Stimulated activated CD4-positive, alpha-beta T cell treated with anti-CD3 and anti-CD28 coated beads, Interleukin-1b, Interleukin-23, amount 100 ng/mL, for 1 hour (primary cell): ENCODE results near the gene ZNF777.

Experiments
- DNase-seq, 2 donors: peaks; one replicate each; pipeline ENCODE4 v3.0.0-alpha.2; 2020; ENCODE audit warnings: low read depth in 2 of 2

Gene ZNF777

DNA sequence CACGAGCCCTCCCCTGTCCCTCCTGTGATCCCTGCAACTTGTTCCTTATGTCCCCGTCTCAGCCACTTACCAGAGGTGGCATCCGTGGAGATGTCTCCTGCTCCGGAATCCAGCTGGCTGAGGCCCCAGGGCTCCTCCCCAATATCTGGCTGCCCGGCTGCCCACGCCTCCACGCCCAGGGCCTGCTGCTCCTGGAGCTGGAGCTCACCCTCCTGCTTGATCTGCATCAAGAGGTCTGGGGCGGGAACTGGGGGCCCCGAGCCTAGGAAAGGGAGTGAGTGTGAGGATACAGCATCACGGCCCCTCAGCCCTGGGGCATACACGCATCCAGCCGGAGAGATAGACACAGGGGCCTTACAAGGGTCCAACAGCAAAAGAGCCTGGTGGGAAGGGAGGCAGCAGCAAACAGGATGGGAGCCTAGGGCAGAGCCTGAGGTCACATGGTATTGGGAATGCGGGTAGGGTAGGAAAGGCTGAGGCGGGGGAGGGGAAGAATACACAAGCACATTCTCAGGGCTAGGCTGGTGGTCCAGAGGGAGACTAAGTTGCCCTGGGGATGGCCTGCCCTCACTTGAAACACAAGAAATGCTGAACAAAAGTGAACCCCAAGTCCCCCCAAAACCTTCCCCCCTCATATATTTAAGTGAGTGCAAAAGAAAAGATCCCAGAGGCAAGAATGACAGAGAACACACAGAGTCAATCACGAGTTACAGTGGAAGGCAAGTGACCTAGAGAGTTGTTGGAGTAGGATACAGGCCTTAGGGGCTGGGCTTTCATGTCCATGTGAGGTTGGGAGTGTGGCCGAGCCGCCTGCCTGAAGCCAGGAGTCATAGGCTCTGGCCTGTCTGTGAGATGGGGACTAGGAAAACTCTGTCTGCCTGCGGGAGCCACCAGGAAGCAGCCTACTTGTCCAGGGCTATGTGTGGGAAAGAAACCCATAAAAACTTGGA is 16.9 kb upstream of the ZNF777 start:
- DNase-seq, result no peak

DNA sequence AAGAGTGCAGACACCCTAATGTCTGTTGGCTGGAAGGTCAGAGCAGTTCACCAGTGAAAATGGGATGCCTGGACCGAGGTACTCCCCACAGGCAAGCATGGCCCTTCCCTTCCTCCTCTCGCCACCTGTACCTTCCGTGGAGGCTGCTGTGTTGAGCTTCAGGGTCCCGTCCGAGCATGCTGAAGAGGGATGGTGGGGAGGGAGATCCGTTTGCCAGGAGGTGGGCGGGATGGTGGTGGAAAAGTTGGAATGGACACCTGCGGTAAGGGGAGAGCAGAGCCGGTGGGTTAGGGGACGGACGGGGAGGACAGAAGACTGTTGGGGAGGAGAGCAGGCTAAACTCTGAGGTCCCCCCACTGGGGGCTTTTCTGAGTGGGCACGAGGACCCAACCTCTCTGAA is 15.9 kb upstream of the ZNF777 start:
- DNase-seq, result no peak

DNA sequence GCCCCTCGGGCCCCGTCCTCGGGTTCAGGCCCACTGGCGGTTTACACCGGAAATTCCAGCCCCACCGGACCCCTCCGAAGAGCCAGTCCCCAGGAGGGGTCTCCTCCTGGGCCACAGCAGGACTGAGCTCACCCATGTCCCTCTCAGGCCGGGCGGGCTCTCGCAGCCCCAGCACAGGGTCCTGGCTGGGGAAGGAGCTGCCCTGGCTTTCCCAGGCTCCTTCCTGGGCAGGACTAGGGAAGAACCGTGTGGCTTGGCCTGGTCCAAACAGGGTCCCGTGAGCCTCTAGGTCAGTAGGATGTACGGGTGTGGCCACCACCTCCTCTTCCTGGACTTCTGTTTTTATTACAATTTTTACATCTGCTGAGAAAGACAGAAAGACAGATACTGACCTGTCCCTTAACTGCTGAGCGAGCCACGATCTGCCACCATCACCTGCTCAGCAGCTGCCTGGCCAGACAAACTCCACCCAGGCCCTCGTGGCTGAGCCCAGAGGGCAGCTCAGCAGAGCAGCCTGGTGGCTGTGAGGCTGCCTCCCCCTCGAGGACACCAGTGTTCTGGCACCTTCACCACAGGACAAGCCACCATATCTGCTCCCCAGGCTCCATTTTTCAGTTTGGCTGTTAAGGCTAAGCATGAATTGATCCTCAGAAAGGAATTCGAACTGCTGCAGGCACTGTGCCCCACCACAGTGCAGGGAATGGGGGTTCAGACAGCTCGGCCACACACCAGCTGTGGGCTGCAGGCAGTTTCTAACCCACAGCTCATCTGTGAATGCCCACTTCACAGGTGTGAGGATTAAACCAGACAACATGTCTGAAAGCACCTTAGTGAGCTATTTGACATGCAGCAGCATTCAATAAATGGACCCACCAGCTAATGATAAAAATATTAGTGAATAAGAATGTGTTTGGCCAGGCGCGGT is 14.5 kb upstream of the ZNF777 start:
- no peak for DNase-seq

DNA sequence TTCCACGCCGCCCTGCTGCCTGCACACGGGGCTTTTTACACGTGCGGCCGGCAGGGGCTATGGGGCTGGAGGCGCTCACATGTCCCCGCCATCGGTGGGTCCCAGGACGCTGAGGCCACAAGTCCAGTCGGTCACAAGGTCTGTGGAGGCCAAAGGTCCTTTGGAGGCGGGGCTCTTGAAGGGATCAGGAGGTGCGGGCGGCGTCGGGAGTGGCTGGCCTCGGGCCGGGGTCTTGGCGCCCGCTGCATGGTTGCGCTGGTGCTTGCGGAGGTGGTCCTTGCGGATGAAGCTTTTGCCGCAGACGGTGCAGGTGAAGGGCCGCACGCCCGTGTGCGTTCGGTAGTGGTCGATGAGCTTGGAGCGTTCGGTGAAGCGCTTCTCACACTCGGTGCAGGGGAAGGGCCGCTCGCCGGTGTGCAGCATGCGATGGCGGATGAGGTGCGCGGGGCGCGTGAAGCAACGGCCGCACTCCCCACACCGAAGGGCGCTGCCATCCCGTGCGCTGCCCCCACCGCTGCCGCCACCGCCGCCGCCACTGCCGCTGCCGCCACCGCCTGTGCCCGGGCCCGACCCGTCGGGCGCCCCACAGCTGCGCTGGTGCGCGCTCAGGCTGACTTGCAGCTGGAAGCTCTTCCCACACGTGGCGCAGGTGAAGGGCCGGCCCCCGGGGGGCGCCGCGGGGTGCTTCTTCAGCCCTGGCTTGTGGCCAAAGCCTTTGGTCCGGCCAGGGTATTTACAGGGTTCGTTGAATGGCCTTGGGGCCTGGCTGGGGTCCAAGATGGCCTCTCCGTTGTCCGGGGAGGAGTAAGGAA is 13.7 kb upstream of the ZNF777 start:
- DNase-seq, result no peak

DNA sequence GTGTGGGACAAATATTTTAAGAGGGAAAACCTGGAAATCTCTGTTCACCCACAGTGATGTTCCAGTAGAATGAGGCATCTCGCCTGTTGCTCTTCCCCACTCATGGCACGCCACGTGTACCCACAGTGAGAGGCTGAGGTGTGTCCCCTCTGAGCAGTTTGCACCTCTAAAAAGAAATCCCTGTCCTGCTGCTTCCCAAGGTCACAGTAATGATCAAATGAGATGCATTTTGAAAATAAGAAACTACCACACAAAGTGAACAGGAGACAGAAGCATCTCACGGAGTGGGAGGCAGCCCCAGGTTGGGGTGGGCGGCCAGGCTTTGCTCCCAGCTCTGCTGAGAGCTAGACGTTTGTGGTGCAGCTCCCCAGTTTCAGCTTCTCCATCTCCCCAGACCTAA is 12.4 kb upstream of the ZNF777 start:
- DNase-seq, result no peak

GRCh38 chr7:149471289-149471953 is 10.6 kb upstream of the ZNF777 start:
- DNase-seq, result no peak

DNA sequence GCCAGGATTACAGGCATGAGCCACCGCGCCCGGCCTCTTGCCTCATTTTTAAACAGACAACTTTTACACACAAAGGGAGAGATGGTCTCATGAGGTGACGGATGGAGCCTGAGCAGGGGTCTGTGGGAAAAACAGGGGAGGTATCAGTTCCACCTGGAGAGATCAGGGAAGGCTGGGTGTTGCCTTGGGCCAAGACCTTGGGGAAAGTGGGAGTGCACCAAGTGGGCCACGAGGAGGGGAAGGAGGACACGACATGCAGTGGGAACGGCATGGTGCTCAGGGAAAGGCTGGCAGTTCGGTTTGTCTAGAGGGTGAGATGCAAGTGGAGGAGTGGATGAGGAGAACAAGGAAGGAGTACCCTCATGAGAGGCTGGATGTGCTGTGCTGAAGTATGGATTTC is 8.9 kb upstream of the ZNF777 start:
- no peak for DNase-seq

DNA sequence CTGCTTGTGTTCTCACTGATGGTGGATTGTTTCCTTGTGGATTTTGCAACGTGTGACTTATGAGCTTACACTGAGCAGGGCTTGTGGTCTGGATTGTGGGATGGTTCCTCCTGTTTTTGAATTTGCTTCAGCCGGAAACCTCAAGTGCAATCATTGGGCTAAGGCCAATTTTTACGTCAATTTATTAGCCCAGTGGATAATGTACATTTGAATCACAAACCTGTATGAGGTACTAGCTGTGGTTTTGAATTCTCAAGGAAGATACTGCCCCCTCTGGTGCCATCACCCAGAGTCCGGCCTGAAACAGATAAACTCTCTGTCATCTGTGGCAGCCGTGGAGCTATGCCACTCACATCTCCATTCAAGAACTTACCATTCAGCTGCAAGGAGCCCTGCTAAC is 7.3 kb upstream of the ZNF777 start:
- no peak for DNase-seq

- no peak for DNase-seq
Measured at GRCh38 chr7:149467321-149467859, 6.5 kb upstream of the ZNF777 start.

DNA sequence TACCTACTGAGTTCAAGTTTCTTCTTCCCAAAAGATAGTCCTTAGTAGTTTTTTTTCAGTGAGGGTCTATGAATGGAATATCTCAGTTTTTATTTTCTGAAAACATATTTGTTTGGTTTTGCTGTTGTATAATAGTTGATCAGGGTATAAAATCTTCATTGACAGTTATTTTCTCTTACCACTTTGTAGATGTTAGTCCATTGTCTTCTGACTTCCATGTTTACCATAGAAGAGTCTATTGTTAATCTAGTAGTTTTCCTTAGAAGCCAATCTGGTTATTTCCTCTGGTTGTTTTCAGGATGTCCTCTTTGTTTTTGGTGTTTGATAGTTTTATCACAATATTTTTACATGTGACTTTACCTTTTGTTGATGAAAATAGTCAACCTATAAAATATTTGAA is 5.5 kb upstream of the ZNF777 start:
- DNase-seq, result no peak

GRCh38 chr7:149463500-149464161 is 2.8 kb upstream of the ZNF777 start:
- no peak for DNase-seq

GRCh38 chr7:149462101-149462520 is 1.2 kb upstream of the ZNF777 start:
- no peak for DNase-seq

GRCh38 chr7:149459540-149460452 is 1.1 kb downstream of the ZNF777 start:
- DNase-seq, result no peak

DNA sequence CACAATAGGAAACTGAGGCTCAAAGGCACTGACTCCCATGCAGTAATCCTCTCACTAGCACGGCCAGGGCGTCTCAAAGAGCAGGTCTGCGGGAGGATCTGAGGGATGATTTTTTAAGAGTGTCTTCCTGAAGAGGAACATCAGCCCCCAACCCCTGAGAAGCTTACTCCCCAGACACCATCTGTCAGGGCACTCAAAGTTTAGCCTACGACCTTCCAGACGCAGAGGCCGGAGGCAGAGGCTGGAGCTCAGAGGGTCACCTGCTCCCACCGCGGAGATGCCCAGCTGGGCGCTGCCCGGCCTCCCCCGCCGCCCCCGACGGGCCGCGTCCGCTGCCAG is 1.7 kb downstream of the ZNF777 start:
- no peak for DNase-seq

DNA sequence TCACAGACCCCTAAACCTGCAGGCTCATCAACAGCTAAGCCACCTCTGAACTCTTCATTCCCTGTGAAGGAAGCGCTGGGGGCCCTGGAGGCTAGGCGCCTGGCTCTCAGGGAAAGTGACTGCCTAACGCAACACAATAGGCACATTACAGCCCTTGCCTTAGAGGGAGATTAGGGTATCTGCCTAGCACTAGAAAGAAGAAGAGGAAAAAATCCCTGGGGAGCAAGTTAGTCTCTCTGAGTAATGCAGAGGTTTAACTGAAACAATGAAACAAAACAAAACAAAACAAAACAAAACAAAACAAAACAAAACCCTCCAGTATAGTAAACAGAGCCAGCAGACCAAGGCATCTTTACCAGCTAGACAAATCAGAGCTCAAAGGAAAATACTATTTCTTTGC is 2.6 kb downstream of the ZNF777 start:
- no peak for DNase-seq

DNA sequence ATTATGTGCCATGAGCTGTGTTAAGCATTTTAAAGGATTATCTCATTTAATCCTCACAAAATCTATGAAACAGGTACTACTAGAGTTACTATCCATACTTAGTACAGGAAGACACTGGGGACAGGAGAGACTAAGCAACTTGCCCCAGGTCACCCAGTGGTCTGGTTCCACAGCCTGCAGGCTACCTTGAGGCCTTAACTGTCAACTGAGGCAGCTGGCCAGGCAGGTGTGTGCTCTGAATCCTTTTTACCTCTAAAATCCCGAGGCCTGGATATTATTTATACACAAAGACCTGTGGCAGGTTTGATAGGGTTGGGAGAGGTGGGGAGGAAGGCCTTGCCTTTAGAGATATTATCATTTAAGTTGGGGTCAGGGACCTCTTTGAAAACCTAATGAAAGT is 3.1 kb downstream of the ZNF777 start:
- no peak for DNase-seq

- DNase-seq, result no peak
Measured at GRCh38 chr7:149456506-149457421, 4.1 kb downstream of the ZNF777 start.

DNA sequence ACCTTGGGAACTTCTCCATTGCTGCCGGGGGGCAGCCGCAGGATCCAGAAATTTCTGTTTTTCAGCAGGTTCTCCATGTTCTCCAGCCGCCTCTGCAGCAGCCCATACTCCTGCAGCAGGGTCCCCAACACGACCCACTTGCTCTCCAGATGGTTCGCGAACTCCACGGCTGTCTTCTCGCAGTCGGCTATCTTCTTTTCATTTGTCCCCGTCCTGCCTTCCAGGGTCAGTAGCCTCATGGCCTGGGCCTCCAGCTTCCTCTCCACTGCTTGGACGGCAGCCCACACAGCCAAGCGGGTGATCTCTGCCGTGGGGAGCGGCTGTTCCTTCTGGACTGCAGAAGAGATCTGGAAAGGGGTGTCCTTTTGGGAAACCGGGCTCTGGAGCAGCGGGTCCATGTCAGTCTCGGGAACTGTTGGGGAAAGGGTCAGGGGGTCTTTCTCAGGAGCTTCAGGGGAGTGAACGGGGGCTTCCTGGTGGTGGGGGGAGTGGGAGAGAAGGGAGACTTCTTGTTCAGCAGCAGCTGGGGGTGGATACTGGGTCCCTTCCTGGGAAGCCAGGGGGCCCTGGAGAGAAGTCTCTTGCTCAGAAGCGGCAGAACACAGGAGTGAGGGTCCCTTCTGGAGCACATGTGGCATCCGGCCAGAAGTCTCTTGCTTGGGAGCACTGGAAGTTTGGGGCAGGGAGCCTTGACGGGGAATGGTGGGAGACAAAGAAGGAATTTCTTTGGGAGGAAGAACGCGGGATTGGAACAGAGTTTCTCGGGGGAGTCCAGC is 5.5 kb downstream of the ZNF777 start:
- DNase-seq, result no peak
